HG03139 (cell line): ENCODE results near the gene CTNNA1.
"Not testable (repeated sequence)": the region's sequence is repeated elsewhere in the genome, so short reads cannot be mapped to it uniquely, and the experiment has no call there.

Experiments
- ATAC-seq: cut with Tn5 transposase; IDR thresholded peaks from one replicate; pipeline ENCODE4 v1.9.1; 2021; ENCODE audit not compliant: unreplicated experiment

The CTNNA1 gene

GRCh38 chr5:138757061-138757776 is 4.0 kb downstream of the CTNNA1 start:
- ATAC-seq = no peak

GRCh38 chr5:138760448-138761110 is 7.4 kb downstream of the CTNNA1 start:
- no peak for ATAC-seq

GRCh38 chr5:138761115-138761514 is 7.9 kb downstream of the CTNNA1 start:
- not testable (repeated sequence) for ATAC-seq

GRCh38 chr5:138761670-138762069 is 8.4 kb downstream of the CTNNA1 start:
- not testable (repeated sequence) for ATAC-seq

DNA sequence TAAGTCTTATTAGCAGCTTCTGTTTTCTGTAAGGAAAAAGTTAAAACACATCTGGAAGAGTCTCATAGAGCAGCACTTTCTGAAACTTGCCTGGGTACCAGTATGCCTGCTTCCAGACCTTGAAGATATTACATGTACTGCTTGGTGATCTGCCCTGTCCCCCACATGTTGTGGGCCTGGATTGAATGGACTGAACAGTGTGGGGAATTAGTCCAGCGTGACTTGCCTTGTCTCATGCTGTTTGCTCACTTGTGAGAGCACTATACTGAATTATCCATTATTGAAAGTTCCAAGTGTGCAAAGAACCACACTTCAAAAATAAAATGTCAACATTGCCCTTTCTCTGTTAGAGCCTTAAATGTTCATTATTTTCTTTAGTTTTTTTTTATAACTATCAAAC is 8.9 kb downstream of the CTNNA1 start:
- ATAC-seq = no peak

DNA sequence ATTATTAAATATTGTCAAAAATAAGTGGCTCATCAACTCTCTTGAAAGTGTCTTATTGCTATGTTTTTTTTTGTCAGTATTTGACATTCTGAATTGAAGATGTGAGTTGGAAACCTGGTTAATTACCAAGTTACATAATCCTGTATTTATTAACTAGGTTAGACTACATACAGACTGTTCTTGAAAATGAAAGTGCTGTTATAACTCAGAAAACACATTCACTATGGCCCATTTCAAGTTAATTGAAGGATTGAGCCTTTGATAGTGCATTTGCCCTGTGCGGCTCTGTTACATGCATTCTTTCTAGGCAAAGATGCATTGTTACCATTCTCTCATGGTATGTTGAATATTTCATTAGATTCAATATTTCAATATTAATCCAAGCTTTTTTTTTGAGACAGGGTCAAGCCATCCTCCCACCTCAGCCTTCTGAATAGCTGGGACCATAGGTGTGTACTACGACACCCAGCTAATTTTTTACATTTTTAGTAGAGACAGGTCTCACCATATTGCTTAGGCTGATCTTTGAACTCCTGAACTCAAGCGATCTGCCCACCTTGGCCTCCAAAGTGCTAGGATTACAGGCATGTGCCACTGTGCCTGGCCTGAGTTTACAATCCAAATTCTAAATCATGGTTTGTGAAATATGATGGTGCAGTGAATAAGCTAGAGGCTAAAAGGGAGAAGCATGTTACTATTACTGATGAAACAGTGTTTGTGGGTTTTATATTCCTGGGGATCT is 10.0 kb downstream of the CTNNA1 start:
- ATAC-seq = no peak

DNA sequence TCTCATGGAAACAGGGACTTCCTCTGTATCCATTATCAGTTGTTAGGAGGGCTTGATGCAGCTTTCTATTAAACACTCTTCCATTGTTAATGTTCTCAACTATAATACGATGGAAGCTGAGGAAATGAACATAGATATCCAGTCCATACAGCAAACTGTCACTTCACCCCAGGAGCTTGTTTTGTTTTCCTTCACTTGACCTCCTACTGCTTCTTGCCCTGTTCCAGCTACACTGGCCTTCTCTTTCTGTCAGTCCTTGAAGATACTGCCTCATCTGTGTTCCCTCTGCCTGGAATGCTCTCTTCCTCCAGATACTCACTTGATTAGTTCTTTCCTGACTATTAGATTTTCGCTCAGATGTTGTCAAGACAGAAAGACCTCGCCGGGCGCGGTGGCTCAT is 17.1 kb downstream of the CTNNA1 start:
- ATAC-seq = no peak

- ATAC-seq = no peak
These were observed 17.8 kb downstream of the CTNNA1 start for GRCh38 chr5:138770977-138771376.

GRCh38 chr5:138772986-138773594 is 19.9 kb downstream of the CTNNA1 start:
- no peak for ATAC-seq

- ATAC-seq = not testable (repeated sequence)
These were observed 20.4 kb downstream of the CTNNA1 start for GRCh38 chr5:138773624-138774023.

GRCh38 chr5:138775034-138775433 is 21.8 kb downstream of the CTNNA1 start:
- ATAC-seq = no peak

DNA sequence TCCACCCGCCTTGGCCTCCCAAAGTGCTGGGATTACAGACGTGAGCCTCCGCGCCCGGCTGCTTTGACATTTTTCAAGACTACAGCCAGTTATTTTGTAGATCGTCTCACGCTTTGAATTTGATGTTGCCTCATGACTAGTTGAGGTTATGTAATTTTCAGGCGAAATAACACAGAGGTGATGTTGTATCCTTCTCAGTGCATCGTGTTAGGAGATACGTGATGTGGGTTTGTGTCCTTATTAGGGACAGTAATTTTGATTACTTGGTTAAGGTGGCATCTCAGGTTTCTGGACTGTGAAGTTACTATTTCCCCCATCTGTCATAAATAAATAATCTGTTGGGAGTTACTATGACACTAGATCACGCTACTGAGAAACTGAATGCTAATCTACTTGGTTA is 25.0 kb downstream of the CTNNA1 start:
- ATAC-seq = no peak

GRCh38 chr5:138783976-138784375 is 30.8 kb downstream of the CTNNA1 start:
- no peak for ATAC-seq

- no peak for ATAC-seq
These were observed 31.4 kb downstream of the CTNNA1 start for GRCh38 chr5:138784590-138784989.

GRCh38 chr5:138789771-138790242 is 36.6 kb downstream of the CTNNA1 start:
- no peak for ATAC-seq

DNA sequence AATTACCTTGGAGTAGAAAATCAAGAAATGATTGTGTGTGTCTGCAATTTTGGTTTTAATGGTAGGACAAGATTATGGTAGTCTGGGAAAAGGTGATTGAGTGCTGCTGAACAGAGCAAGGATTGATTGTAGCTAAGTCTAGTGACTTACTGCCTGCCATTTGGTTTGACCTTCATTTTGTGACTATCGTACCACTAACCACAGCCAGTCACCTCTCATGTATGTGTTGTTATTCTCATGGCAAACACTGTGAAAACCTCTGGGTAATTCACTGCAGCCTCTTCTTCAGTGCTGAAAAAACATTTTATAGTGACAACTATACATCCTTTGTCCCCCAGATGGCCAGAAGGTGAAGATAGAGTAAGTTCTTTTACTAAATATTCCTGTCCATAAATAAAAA is 37.5 kb downstream of the CTNNA1 start:
- ATAC-seq = no peak

- ATAC-seq = no peak
These were observed 39.1 kb downstream of the CTNNA1 start for GRCh38 chr5:138792195-138792790.

- no peak for ATAC-seq
These were observed 40.4 kb downstream of the CTNNA1 start for GRCh38 chr5:138793575-138793974.

GRCh38 chr5:138803285-138803684 is 50.1 kb downstream of the CTNNA1 start:
- no peak for ATAC-seq

DNA sequence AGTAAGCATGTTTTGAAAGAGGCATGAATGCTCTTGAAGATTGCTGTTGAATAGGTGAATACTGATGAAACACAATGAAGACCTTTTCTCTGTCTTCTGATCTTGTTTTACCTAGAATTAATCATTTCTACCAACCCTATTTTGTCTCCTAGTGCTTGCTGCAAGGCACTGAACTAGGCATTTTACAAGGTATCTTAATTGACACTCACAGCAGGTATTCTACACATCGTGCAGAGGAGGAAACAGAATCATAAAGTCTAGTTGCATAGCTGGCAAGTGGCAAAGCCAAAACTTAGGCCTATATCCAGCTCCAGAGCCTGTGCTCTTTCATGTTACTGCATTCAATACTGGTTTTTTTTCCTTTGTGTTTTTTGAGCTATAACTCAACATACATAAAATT is 50.7 kb downstream of the CTNNA1 start:
- ATAC-seq = no peak

DNA sequence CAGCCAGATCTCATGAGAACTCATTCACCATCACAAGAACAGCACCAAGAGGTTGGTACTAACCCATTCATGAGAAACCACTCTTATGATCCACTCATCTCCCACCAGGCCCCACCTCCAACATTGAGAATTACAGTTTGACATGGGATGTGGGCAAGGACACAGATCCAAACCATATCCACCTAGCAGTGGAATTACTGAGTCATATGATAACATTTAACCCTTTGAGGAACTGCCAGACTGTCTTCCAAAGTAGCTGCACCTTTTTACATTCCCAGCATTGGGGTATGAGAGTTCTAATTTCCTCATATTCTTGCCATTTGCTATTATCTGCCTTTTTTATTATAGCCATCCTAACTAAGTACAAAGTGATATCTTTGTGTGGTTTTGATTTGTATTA is 51.9 kb downstream of the CTNNA1 start:
- ATAC-seq = no peak
